ENCODE results near the gene C2CD2. TPM values are rescaled to one million over a fixed set of nuclear protein-coding genes. Genes with fewer than 3 reads are reported as not detected.
"Not testable (repeated sequence)": the region's sequence is repeated elsewhere in the genome, so short reads cannot be mapped to it uniquely, and the experiment has no call there.

C2CD2 gene
- total and polyA plus RNA-seq, 2 donors, result 13.0 to 24.3 TPM

DNA sequence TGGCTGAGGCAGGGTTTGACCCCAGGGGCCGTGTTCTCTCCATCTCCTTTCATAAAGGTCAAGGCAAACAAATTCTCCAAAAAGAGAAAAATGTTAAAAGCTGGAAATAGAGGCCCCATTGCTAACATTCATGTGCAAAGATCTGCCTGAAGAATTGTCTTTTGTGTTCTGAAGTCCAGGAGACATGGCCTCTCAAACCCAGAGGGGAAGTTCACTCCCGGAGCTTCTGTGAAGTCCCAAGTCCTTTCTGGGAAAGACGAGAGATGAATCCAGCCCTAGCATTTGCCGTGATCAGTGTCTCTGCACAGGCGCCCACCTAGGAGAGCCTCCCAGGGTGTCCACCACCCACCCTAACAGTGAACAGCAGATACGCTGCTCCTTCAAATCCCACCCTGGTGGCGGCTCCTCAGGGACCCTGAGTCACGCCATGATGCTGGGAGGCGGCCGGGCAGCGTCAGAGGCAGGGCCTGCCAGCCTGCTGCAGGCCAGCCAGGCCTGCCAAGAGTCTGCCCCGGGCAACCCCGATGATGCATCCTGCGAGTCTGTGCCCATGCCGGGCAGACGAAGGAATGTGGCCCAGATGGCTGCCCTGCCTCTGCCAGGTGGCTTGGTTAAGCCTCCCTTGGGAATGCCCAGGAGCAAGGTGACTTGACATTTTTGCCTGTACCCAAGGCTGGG is 5.2 kb upstream of the C2CD2 start:
- Histone ChIP-seq H3K27ac (ENCODE audit: low read depth) (no peak overlapping the region), H3K36me3 (ENCODE audit: insufficient read depth) (no peaks in the 10 kb centered on the region), H3K4me1 (ENCODE audit: insufficient read depth) (no peaks in the 10 kb centered on the region), H3K4me3 (ENCODE audit: low read depth, low read length) (no peak overlapping the region)
- WGBS, result 90% methylated on average over 16 of the region's 16 CpGs
- DNase-seq (ENCODE audit: extremely low spot score), result no peak

DNA sequence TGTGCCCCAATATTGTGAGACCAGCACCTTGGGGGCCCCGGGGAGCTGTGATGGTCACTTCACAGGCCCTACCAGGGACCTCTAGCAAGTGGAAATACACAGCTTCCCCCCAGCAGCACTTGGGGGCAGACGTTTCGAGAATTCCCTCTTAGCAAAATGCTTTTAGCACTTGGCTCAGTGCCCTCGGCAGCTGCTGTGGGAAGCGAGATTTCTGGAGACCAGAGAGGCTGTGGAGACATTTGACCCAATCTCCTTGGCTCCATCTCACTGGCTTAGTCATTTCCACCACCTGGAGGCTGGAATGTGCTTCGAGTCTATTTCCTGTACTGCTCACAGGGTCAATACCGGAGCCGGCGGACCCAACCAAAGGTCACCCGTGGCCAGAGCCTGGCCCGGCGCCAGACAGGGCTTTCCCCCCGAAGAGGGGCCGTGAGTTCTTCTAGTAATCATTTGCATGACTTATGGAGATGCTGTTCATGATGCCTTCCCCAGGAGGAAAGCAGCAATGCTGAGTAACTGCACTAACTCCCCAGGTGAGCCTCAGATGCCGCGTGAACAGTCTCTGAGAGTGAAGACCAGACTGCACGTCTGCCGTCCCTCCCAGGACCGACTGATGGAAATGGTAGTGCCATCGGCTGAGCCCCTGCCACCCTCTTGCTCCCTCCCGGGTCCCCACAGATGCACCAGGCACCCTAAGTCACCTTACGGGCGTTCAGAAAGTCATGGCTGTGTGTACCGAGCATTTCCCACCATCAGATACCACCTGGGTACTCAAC is 4.4 kb upstream of the C2CD2 start:
- 47% methylated on average over 24 of the region's 24 CpGs for WGBS
- DNase-seq (ENCODE audit: extremely low spot score), result peak; percentile 62
- Histone ChIP-seq H3K4me3 (ENCODE audit: low read depth, low read length) (no peak overlapping the region), H3K36me3 (ENCODE audit: insufficient read depth) (no peaks in the 10 kb centered on the region), H3K4me1 (ENCODE audit: insufficient read depth) (no peaks in the 10 kb centered on the region), H3K27ac (ENCODE audit: low read depth) (no peak overlapping the region)

DNA sequence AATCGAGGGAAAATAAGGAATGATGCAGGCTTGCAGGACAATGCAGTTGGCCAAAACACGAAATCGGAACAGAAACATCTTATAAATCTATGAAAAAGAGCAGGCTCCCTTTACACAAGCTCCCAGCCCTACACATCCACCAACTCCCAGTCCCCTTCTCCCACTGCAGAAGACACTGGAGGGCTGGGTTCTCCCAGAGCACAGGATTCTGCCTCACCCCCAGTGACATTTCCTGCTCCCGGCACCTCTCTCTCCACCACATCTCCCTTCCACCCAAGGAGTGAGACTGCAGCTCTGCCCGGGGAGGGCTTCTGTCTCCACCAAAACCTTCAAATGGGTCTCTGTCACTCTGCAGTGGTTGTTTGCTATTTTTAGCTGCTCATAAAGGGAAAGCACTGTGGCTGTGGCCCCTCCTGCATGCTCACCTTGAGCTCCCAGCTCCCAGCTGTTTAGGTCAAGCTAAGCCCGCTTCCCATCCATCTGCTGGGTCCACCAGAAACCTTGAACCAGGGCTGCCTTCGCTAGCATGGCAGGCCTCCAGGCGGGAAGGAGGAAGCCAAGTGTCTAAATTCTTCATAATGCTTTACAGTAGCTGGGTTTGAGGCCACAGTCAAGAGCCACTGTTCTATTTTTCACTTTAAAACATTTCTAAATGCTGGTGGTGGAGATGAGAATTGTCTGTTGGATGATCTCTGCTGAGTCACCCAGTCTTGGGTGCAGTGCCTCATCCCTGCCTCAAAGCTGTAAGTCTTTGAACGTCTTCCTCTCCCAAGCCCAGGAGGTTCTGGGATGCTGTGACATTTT is 3.3 kb upstream of the C2CD2 start:
- DNase-seq (ENCODE audit: extremely low spot score), result no peak

DNA sequence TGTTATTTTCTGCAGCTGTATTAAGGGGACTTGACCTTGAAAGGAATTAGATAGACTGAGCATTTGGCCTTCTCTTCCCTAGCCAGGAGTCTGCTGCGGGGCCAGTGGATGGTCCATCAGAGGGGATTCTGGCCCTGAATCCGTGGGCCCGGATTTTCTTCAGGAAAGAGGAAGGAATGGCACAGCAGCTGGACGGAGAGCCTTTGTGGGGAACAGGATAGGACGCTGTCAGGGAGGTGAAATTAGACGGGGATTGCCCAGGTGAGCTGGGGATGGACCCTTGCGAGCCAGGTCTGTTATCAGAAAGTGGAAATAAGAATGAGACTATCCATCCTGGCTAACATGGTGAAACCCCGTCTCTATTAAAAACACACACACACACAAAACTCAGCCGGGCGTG is 1.7 kb upstream of the C2CD2 start:
- DNase-seq (ENCODE audit: extremely low spot score), result no peak
- H3K27ac ChIP-seq (ENCODE audit: low read depth), result no peak overlapping the region
- no peaks in the 10 kb centered on the region for H3K36me3 ChIP-seq (ENCODE audit: insufficient read depth)
- H3K4me3 ChIP-seq (ENCODE audit: low read depth, low read length), result no peak overlapping the region
- H3K4me1 ChIP-seq (ENCODE audit: insufficient read depth), result no peaks in the 10 kb centered on the region
- 92% methylated on average over 10 of the region's 10 CpGs for WGBS

More for the DNA sequence above, 3.3 kb upstream of the C2CD2 start:
- WGBS, result 63% methylated on average over 9 of the region's 9 CpGs
- Histone ChIP-seq H3K36me3 (ENCODE audit: insufficient read depth) (no peaks in the 10 kb centered on the region), H3K4me1 (ENCODE audit: insufficient read depth) (no peaks in the 10 kb centered on the region), H3K27ac (ENCODE audit: low read depth) (peak overlapping the region; percentile 35), H3K4me3 (ENCODE audit: low read depth, low read length) (no peak overlapping the region)

DNA sequence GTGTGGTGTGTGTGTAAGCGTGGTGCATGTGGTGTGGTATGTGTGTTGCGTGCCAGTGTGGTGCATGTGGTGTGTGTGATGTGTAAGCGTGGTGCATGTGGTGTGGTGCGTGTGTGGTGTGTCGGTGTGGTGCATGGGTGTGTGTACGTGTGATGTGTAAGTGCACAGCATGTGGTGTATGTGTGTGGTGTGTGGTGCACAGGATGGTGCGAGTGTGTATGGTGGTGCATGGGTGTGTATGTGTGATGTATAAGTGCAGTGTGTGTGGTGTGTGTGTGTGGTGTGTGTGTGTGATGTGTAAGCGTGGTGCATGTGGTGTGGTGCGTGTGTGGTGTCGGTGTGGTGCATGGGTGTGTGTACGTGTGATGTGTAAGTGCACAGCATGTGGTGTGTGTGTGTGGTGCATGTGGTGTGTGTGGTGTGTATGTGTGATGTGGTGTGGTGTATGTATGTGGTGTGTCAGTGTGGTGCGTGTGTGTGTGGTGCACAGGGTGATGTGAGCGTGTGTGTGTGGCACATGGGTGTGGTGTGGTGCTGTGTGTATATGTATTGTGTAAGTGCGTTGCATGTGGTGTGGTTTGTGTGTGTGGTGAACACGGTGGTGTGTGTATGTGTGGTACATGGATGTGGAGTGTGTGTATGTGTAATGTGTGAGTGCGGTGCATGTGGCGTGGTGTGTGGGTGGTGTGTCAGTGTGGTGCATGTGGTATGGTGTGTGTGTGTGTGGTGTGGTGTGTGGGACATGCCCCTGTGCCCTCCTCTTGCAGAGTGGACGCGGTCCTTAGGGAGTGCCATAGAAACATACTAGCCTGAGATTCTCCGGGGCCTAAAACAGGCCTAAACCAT is 1.1 kb upstream of the C2CD2 start:
- WGBS, result 94% methylated on average over 20 of the region's 20 CpGs
- H3K4me3 ChIP-seq (ENCODE audit: low read depth, low read length), result no peak overlapping the region
- no peak for DNase-seq (ENCODE audit: extremely low spot score)
- no peaks in the 10 kb centered on the region for H3K4me1 ChIP-seq (ENCODE audit: insufficient read depth)
- H3K27ac ChIP-seq (ENCODE audit: low read depth), result no peak overlapping the region
- H3K36me3 ChIP-seq (ENCODE audit: insufficient read depth), result no peaks in the 10 kb centered on the region

DNA sequence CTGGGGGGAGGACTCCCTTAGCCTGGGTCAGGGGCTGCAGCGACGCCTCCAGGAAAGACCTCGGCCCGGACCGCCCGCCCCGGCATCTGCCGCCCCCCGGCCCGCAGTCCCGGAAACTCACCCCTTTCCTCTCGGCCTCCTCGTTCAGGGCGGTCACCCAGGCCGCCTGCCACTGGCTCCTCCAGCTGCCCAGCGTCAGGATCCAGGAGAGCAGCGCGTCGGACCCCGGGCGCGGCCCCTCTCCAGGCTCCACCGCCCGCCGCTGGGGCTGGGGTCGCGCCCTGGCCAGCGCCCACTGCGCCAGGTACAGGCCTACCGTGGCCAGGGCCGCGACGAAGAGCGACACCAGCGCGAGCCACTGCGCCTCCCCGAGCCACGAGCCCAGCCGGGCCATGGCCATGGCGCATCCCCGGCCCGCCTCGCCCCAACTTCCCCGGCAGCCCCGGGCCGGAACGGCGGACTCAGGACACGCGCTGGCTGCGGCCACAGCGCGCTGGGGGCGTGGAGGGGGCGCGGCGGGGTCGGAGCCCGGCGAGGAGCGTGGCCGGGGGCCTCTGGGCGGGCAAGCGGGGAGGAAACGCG is 478 bp downstream of the C2CD2 start:
- 1% methylated on average over 67 of the region's 67 CpGs for WGBS
- DNase-seq (ENCODE audit: extremely low spot score), result no peak
- H3K36me3 ChIP-seq (ENCODE audit: insufficient read depth), result no peaks in the 10 kb centered on the region
- H3K4me3 ChIP-seq (ENCODE audit: low read depth, low read length), result peak overlapping the region; percentile 78
- H3K4me1 ChIP-seq (ENCODE audit: insufficient read depth), result peaks cover 2% of the 10 kb centered on the region
- H3K27ac ChIP-seq (ENCODE audit: low read depth), result peak overlapping the region; percentile 43

DNA sequence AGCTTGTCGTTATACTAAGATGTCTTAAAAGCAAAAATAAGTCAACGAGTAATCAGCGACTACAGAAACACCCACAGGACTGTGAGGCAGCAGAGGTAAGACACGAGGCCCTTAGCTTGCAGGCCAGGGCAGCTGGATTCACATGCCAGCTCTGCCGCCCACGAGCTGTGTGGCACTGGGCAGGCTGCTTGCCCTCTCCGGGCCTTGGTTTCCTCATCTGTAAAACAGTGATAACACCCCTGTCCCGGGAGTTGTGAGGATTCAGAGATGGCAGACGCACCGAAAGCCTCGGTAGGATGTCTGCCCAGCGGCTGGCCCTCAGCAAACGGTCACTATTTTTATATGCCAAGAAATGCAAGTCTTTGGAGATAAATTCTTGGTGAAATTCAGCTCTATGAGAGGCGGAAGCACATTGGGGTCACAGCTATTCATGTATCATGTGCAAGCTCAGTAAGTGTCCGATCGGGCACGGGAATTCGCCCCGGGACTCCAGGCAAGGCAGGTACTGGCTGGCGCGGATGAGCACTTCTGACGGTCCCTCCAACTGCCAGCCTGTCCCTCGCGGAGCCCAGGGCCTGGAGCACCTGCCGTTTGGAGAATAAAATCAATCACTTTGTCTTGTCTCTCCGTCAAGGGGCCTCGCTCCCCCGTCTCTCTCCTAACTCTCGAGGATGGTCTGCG is 1.1 kb downstream of the C2CD2 start:
- H3K27ac ChIP-seq (ENCODE audit: low read depth), result no peak overlapping the region
- 43% methylated on average over 30 of the region's 30 CpGs for WGBS
- no peak for DNase-seq (ENCODE audit: extremely low spot score)
- no peaks in the 10 kb centered on the region for H3K36me3 ChIP-seq (ENCODE audit: insufficient read depth)
- H3K4me1 ChIP-seq (ENCODE audit: insufficient read depth), result peaks cover 2% of the 10 kb centered on the region
- peak overlapping the region; percentile 78 for H3K4me3 ChIP-seq (ENCODE audit: low read depth, low read length)

DNA sequence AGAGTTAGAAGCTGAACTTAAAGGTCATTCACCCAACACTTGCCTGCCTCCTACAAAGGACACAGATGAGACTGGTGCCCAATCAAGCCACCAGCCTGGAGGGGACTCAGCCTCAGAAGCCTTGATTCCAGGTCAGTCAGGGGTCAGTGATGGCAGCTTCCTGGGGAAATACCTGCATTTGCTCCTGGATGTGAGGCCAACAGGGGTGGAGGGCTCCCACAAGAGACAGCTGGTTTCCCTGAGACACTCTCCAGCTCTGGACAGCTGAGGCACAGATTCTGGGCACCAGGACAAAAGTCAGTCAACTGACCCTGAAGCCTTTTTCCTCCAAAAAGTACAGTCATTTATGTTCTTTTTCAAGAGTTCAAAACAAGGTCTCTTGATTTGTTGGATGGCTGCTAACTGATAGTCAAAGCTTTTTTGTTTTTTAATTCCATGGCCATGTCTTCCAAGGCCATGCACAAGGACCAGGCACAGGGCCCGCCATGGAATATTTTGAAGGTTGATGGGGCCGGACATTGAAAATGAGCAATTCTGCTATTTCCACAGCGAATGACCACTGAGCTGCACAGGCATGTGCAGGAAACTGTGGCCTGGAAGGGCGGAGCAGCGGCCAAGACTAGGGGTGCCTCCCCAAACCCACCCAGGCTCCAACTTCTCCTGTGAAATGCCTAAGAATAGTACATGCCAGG is 1.8 kb downstream of the C2CD2 start:
- Histone ChIP-seq H3K27ac (ENCODE audit: low read depth) (no peak overlapping the region), H3K4me3 (ENCODE audit: low read depth, low read length) (peak overlapping the region; percentile 78), H3K4me1 (ENCODE audit: insufficient read depth) (peaks cover 2% of the 10 kb centered on the region), H3K36me3 (ENCODE audit: insufficient read depth) (no peaks in the 10 kb centered on the region)
- no peak for DNase-seq (ENCODE audit: extremely low spot score)
- WGBS, result 91% methylated on average over 5 of the region's 5 CpGs

DNA sequence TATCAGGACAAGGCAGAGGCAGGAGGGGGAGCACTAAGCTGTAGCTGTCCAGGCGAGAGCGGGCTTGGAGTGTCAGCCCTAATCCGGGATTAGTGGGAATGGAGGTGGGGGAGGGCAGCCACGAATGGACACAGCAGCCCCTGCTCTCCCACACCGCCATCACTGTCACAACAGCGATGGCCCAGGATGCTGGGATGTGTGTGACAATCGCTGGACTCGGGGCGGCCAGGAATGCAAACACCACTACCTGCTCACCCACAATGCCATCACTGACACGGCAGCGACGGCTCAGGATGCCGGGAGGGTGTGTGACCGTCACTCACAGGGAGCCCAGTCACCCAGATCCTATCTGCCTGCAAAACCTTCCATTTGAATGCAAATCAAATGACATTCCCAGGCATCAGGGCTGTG is 2.9 kb downstream of the C2CD2 start:
- peaks cover 2% of the 10 kb centered on the region for H3K4me1 ChIP-seq (ENCODE audit: insufficient read depth)
- no peak overlapping the region for H3K4me3 ChIP-seq (ENCODE audit: low read depth, low read length)
- DNase-seq (ENCODE audit: extremely low spot score), result no peak
- H3K36me3 ChIP-seq (ENCODE audit: insufficient read depth), result no peaks in the 10 kb centered on the region
- no peak overlapping the region for H3K27ac ChIP-seq (ENCODE audit: low read depth)
- 85% methylated on average over 14 of the region's 14 CpGs for WGBS

DNA sequence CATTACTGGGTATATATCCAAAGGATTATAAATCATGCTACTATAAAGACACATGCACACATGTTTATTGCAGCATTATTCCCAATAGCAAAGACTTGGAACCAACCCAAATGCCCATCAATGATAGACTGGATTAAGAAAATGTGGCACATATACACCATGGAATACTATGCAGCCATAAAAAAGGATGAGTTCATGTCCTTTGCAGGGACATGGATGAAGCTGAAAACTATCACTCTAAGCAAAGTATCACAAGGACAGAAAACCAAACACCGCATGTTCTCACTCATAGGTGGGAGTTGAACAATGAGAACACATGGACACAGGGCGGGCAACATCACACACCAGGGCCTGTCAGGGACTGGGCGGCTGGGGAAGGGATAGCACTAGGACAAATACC is 4.2 kb downstream of the C2CD2 start:
- not testable (repeated sequence) for H3K4me3 ChIP-seq (ENCODE audit: low read depth, low read length); H3K36me3 ChIP-seq (ENCODE audit: insufficient read depth); H3K4me1 ChIP-seq (ENCODE audit: insufficient read depth); DNase-seq (ENCODE audit: extremely low spot score); H3K27ac ChIP-seq (ENCODE audit: low read depth)
- WGBS, result 98% methylated on average over 3 of the region's 3 CpGs

DNA sequence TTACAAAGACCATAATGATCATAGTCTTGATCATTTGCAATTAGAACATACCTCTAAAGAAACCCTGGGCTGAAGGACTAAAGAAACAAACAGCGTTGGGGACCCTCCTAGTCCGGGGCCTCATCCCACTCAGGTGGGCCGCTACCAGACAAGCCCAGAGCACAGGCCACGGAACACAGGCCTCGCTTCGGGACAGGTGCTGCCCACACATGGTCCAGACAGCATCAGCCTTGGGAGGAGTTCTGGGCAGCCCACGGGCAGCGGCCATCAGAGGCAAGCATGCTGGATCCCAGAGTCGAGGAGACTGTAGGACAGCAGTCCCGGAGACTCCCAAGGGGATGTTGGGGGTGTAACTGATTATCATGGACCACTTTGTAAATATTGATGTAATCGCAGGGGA is 4.9 kb downstream of the C2CD2 start:
- WGBS, result 95% methylated on average over 11 of the region's 11 CpGs
- Histone ChIP-seq H3K36me3 (ENCODE audit: insufficient read depth) (no peaks in the 10 kb centered on the region), H3K27ac (ENCODE audit: low read depth) (no peak overlapping the region), H3K4me1 (ENCODE audit: insufficient read depth) (peaks cover 2% of the 10 kb centered on the region), H3K4me3 (ENCODE audit: low read depth, low read length) (no peak overlapping the region)
- no peak for DNase-seq (ENCODE audit: extremely low spot score)
